BLaER1 treated with 17β-estradiol and CSF1 and Interleukin-3, amounts not matched to agents 10 nM and 100 nM (cell line): ENCODE results near the gene KIF16B.
A peak's percentile ranks its signal among the peaks of the same experiment; 100 is the strongest.

Source experiments
- H3K27ac ChIP-seq, 11 experiments: shearing (Covaris generic); formaldehyde crosslinking; 2 replicates each; pipeline ENCODE4 v1.8.1; 2022
- H3K27me3 ChIP-seq, 11 experiments: shearing (Covaris generic); formaldehyde crosslinking; 2 replicates each; pipeline ENCODE4 v1.8.1; 2022
- H3K36me3 ChIP-seq, 11 experiments: shearing (Covaris generic); formaldehyde crosslinking; 2 replicates each; pipeline ENCODE4 v1.8.1; 2022
- H3K4me1 ChIP-seq, 10 experiments: shearing (Covaris generic); formaldehyde crosslinking; 2 replicates each; pipeline ENCODE4 v1.8.1; 2022
- H3K4me2 ChIP-seq, 11 experiments: shearing (Covaris generic); formaldehyde crosslinking; 2 replicates each; pipeline ENCODE4 v1.8.1; 2022
- H3K4me3 ChIP-seq, 10 experiments: shearing (Covaris generic); formaldehyde crosslinking; 2 replicates each; pipeline ENCODE4 v1.8.1; 2022
- H3K9ac ChIP-seq, 11 experiments: shearing (Covaris generic); formaldehyde crosslinking; 2 replicates each; pipeline ENCODE4 v1.8.1; 2022
- H3K9me3 ChIP-seq, 11 experiments: shearing (Covaris generic); formaldehyde crosslinking; replicated peaks in 1 of 11; 2 replicates each; pipeline ENCODE4 v1.8.1; 2022
- H4K20me1 ChIP-seq, 11 experiments: shearing (Covaris generic); formaldehyde crosslinking; 2 replicates each; pipeline ENCODE4 v1.8.1; 2022
- Cebpa-rat ChIP-seq, 11 experiments: shearing (Covaris generic); IDR thresholded peaks; 2 replicates each; pipeline ENCODE4 v1.8.1; 2022

The KIF16B gene

DNA sequence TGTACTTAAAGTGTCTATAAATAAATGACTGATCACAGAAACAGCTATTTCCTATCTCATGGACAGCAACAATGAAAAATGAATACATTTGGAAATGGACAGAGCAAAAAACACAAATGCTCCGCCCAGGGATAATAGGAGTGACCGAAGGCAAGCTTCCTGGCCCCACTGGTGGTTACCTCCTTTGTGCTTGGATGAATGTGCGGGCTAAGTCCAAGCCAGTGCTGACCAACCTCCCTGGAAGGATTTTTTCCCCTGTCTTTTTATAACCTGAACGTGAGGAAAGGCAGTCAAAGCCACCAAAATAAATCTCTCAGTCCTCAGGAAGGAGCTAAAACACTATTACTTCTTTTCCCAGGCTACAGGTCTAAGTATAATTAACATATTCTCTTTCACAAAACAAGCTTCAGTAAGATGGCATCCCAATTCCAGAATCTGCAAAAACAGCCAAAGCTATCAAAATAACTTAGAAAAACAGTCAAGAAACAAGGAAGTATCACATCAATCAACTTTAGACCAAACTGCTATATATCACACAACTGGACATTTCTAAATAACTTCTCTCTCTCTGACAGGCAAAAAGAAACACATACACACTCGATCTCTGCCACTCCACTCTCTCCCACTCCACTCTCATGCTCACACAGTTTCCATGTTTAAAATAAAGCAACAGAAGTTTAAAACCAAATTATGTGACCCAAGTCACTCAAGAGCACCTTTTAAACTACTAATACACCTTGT lies 10.0 kb downstream of the KIF16B start:
- Histone ChIP-seq H3K4me3 (no peak overlapping the region), H3K4me1 (peaks cover 0 to 56% (median 39%) of the 10 kb centered on the region in 10 experiments; a peak in 15 of 20 replicates), H3K27me3 (no peaks in the 10 kb centered on the region), H4K20me1 (peaks cover 0 to 10% (median 0%) of the 10 kb centered on the region in 11 experiments; a peak in 1 of 22 replicates), H3K4me2 (peak overlapping the region in 4 of 11 experiments; percentile 9 to 40 (median 30); a peak in 6 of 22 replicates), H3K27ac (no peak overlapping the region; a peak in 1 of 22 replicates), H3K9ac (no peak overlapping the region), H3K36me3 (peaks cover 0 to 18% (median 3%) of the 10 kb centered on the region in 11 experiments; a peak in 6 of 22 replicates), H3K9me3 (peaks cover 0 to 16% (median 10%) of the 10 kb centered on the region in 11 experiments; a peak in 13 of 22 replicates)
- TF ChIP-seq Cebpa-rat (IDR thresholded peaks at IDR 0.05), result no peak

DNA sequence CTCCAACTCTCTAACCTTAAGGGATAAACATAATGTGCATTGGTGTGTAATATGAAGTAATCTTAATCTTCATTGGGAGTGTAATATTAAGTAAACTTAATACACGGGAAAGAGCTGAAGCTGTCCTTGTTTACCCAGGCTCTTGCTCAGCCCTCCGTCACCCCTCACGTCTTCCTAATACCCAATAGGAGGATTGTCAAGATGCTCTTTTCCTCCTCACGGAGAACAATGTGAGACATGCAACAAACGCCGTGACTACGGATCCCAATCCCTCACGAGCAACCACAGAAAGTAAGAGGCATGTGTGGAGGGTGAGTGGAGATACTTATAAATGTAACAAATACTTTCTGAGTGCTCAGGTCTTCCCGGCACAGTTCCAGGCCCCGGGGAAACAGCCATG lies 11.0 kb downstream of the KIF16B start:
- H3K9ac ChIP-seq, result no peak overlapping the region

DNA sequence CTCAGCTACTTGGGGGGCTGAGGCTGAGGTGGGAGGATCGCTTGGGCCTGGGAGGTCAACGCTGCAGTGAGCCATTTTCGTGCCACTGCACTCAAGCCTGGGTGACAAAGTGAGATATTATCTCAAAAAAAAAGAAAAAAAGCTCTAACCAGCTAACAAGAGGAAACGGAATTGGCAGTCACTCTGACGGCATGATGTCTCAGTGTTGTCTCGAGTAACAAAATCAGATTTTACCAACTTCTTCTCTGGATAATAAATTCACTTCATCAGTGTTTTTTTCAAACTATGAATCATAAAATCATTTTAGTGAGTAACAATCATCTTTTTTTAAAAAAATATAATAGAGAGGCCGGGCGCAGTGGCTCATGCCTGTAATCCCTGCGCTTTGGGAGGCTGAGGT lies 12.6 kb downstream of the KIF16B start:
- Histone ChIP-seq H3K4me1 (peaks cover 0 to 36% (median 20%) of the 10 kb centered on the region in 10 experiments; a peak in 14 of 20 replicates), H3K4me3 (no peak overlapping the region), H3K27me3 (no peaks in the 10 kb centered on the region), H3K9me3 (peaks cover 0 to 39% (median 29%) of the 10 kb centered on the region in 11 experiments; a peak in 19 of 22 replicates), H4K20me1 (peaks cover 0 to 10% (median 0%) of the 10 kb centered on the region in 11 experiments; a peak in 1 of 22 replicates), H3K9ac (no peak overlapping the region), H3K4me2 (peak overlapping the region in 6 of 11 experiments; percentile 29 to 51 (median 36); a peak in 10 of 22 replicates), H3K27ac (no peak overlapping the region), H3K36me3 (peaks cover 0 to 27% (median 8%) of the 10 kb centered on the region in 11 experiments; a peak in 9 of 22 replicates)
- no peak for TF ChIP-seq Cebpa-rat (IDR thresholded peaks at IDR 0.05)

More for the DNA sequence above, 11.0 kb downstream of the KIF16B start:
- H3K4me2 ChIP-seq, result no peak overlapping the region
- H3K9me3 ChIP-seq, result peaks cover 0 to 26% (median 18%) of the 10 kb centered on the region in 11 experiments; a peak in 15 of 22 replicates
- peaks cover 0 to 27% (median 8%) of the 10 kb centered on the region in 11 experiments; a peak in 8 of 22 replicates for H3K36me3 ChIP-seq
- no peak for TF ChIP-seq Cebpa-rat (IDR thresholded peaks at IDR 0.05)
- peaks cover 0 to 47% (median 30%) of the 10 kb centered on the region in 10 experiments; a peak in 14 of 20 replicates for H3K4me1 ChIP-seq
- peaks cover 0 to 10% (median 0%) of the 10 kb centered on the region in 11 experiments; a peak in 1 of 22 replicates for H4K20me1 ChIP-seq
- H3K4me3 ChIP-seq, result no peak overlapping the region
- H3K27ac ChIP-seq, result no peak overlapping the region
- no peaks in the 10 kb centered on the region for H3K27me3 ChIP-seq

DNA sequence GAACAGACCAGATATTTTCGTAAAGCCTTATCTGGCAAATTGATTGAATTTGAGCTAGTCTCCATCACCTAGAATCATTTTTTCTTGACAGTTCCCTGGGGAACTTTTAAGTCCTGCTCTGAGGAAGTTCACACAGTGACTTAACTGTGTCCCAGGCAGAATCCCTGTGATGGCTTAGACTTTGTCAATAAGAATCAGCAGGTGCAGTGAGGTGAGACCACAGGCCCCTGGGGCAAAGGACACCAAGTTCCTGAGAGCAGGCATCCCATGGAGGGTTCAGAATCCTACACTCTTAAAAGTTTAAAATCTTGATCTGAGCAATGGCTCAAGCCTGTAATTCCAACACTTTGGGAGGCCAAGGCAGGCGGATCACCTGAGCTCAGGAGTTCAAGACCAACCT lies 13.0 kb downstream of the KIF16B start:
- H4K20me1 ChIP-seq, result peaks cover 0 to 10% (median 0%) of the 10 kb centered on the region in 11 experiments; a peak in 1 of 22 replicates
- H3K27ac ChIP-seq, result no peak overlapping the region
- peaks cover under 1 to 43% (median 33%) of the 10 kb centered on the region in 11 experiments; a peak in 21 of 22 replicates for H3K9me3 ChIP-seq
- H3K4me1 ChIP-seq, result peaks cover 0 to 35% (median 20%) of the 10 kb centered on the region in 10 experiments; a peak in 14 of 20 replicates
- no peak overlapping the region for H3K4me3 ChIP-seq
- no peaks in the 10 kb centered on the region for H3K27me3 ChIP-seq
- peaks cover 0 to 26% (median 9%) of the 10 kb centered on the region in 11 experiments; a peak in 12 of 22 replicates for H3K36me3 ChIP-seq
- peak overlapping the region in 7 of 11 experiments; percentile 13 to 51 (median 33); a peak in 11 of 22 replicates for H3K4me2 ChIP-seq
- H3K9ac ChIP-seq, result no peak overlapping the region
- no peak for TF ChIP-seq Cebpa-rat (IDR thresholded peaks at IDR 0.05)

DNA sequence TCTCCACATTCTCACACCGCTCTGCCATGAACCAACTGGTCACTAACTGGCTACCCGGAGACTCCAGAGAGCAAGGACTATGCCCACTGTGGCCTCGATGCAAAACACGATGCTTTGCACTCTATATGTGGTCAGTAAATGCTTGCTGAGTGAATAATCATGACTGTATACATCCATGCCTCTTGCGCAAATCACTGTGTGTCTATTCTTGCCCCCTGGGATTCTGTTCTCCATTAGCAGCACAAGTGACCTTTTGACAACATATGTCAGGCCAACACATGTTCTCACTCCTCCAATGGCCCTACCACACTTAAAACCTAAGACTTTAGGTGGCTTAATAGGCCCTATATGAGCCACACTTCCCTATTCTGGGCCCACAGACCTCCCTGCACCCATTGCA lies 16.9 kb downstream of the KIF16B start:
- H3K27ac ChIP-seq, result no peak overlapping the region
- peaks cover 18 to 72% (median 67%) of the 10 kb centered on the region in 11 experiments for H3K9me3 ChIP-seq
- H3K4me2 ChIP-seq, result no peak overlapping the region
- peaks cover 9 to 38% (median 15%) of the 10 kb centered on the region in 10 experiments; a peak in 18 of 20 replicates for H3K4me1 ChIP-seq
- no peak overlapping the region for H3K4me3 ChIP-seq
- H3K9ac ChIP-seq, result no peak overlapping the region
- H3K36me3 ChIP-seq, result peaks cover 19 to 62% (median 30%) of the 10 kb centered on the region in 11 experiments
- TF ChIP-seq Cebpa-rat (IDR thresholded peaks at IDR 0.05), result no peak
- no peaks in the 10 kb centered on the region for H4K20me1 ChIP-seq
- H3K27me3 ChIP-seq, result no peaks in the 10 kb centered on the region

DNA sequence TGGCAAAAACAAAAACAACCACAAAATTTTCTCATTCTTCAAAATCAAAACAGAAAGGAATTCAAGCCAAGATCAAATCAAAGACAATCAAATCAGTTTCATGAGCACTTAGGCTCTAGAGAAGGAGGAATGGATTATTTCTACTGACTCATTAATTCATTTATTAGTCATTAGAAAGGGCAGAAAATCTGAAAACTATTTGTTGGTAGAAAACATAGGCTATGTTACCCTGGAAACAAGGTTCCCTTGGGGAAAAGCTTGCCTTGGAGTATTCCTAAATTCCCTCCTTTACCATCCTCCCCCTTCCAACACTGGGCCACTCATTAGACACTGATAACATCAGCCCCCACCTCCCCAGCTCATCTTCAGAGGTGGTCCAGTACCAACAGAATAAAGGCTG lies 17.5 kb downstream of the KIF16B start:
- Histone ChIP-seq H3K36me3 (peaks cover 19 to 64% (median 34%) of the 10 kb centered on the region in 11 experiments), H4K20me1 (no peaks in the 10 kb centered on the region), H3K27ac (no peak overlapping the region), H3K4me3 (no peak overlapping the region), H3K4me1 (peaks cover 9 to 34% (median 14%) of the 10 kb centered on the region in 10 experiments; a peak in 18 of 20 replicates), H3K27me3 (no peaks in the 10 kb centered on the region), H3K9ac (no peak overlapping the region), H3K4me2 (no peak overlapping the region), H3K9me3 (peaks cover 24 to 78% (median 73%) of the 10 kb centered on the region in 11 experiments)
- no peak for TF ChIP-seq Cebpa-rat (IDR thresholded peaks at IDR 0.05)

DNA sequence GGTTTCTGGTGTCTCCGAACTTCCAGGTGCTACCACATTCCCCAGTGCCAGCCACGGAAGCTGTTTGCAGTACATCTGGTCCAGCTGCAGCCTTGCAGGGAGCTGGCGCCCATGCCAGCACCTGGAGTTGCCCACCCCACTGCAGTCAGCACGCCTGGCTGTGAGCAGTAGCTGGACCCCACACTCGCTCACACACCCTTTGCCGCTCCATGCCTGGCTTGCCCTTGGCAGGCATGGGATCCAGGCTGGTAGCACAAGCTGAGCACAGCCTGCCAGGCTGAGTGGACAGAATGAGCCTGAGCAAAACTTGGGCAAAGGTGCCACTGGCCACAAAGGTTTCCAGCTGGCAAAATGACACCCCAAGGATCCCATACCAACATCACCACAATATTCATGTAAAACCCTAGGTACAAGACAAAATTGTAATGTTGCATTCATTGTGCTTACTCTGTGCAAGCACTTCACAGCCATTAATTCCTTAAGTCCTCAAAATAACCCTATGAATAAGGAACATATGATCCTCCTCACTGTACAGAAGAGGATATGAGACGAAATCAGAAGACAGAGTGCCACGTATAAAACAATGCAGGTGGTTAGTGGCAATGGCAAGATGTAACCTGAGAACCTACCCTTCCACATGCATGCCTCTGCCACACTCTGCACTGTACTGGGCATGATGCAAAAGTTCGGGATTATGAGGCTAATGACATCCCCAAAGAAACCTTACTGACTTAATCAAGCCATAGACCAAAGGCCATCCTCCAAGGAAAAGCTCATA lies 18.3 kb downstream of the KIF16B start:
- H3K4me3 ChIP-seq, result peak overlapping the region in 3 of 10 experiments; percentile 26 to 38 (median 34); a peak in 4 of 20 replicates
- peaks cover 29 to 84% (median 78%) of the 10 kb centered on the region in 11 experiments for H3K9me3 ChIP-seq
- no peaks in the 10 kb centered on the region for H3K27me3 ChIP-seq
- TF ChIP-seq Cebpa-rat (IDR thresholded peaks at IDR 0.05), result no peak
- no peaks in the 10 kb centered on the region for H4K20me1 ChIP-seq
- H3K4me2 ChIP-seq, result peak overlapping the region in 4 of 11 experiments; percentile 5 to 38 (median 24); a peak in 4 of 22 replicates
- H3K36me3 ChIP-seq, result peaks cover 19 to 69% (median 37%) of the 10 kb centered on the region in 11 experiments
- peaks cover 2 to 26% (median 14%) of the 10 kb centered on the region in 10 experiments; a peak in 15 of 20 replicates for H3K4me1 ChIP-seq
- no peak overlapping the region for H3K9ac ChIP-seq
- no peak overlapping the region for H3K27ac ChIP-seq

DNA sequence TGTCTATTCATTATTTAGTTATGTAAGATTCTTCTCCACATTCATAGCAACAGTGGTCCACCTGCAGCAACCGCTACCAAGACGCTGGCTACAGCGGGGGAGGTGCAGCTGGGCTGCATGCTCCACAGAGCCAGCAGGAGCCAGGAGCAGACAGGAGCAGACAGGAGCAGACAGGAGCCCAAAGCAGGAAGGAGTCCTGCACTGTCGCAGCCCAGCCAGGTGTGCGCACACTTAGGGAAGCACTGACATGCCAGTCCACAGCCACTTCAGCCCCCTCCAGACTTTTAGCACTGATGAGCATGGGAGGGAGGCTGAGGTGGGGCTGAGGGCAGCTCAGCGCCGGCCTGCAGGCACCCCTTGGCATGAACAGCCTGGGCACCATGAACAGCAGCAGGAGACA lies 19.6 kb downstream of the KIF16B start:
- peaks cover 19 to 69% (median 37%) of the 10 kb centered on the region in 11 experiments for H3K36me3 ChIP-seq
- H3K4me2 ChIP-seq, result 0 out of 22 replicates have a peak overlapping the region, but pooled peaks of 1 of the 11 experiments have one; percentile 3
- H3K27ac ChIP-seq, result no peak overlapping the region
- H3K27me3 ChIP-seq, result no peaks in the 10 kb centered on the region
- peak overlapping the region in 7 of 10 experiments; percentile 16 to 38 (median 26); a peak in 8 of 20 replicates for H3K4me3 ChIP-seq
- no peak for TF ChIP-seq Cebpa-rat (IDR thresholded peaks at IDR 0.05)
- peaks cover under 1 to 26% (median 14%) of the 10 kb centered on the region in 10 experiments; a peak in 17 of 20 replicates for H3K4me1 ChIP-seq
- no peaks in the 10 kb centered on the region for H4K20me1 ChIP-seq
- no peak overlapping the region for H3K9ac ChIP-seq
- peaks cover 29 to 83% (median 78%) of the 10 kb centered on the region in 11 experiments for H3K9me3 ChIP-seq
